ENCODE data around the gene TCF3.

The TCF3 gene

GRCh38 chr19:1609103-1609396 lies 43.4 kb downstream of the TCF3 start:
- peak; percentile 61 for DNase-seq

DNA sequence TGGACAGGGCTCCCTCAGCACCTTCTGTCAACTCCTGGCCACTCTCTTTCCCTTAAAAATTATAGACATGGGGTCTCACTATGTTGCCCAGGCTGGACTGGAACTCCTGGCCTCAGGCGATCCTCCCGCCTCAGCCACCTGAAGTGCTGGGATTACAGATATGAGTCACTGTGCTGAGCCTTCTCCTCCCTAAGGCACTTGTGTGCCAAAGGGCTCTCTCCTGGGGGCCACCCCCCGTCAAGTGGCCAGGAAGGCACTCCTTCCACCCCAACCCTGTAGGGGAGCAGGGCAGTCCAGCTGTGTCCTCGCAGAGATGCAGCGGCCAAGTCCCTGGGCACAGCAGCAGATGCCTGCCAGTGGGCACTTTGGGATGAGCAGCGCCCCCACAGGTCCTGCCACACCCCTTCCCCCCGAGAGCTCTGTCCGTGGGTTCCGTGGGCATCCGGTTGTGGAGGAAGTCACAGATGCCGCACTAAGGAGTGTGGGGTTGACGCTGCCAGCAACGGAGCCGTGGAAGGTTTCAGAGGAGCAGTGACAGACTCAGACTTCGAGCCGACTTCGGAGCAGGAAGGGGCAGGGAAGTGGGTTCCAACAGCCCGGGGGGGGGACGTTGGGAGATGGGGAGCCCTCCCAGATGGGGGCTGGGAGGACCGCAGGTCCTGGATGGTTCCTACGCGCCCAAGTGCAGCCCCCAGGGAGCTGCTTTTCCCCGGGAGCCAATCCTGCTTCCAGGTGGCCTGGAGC lies 43.9 kb downstream of the TCF3 start:
- DNase-seq, result peak; percentile 60

DNA sequence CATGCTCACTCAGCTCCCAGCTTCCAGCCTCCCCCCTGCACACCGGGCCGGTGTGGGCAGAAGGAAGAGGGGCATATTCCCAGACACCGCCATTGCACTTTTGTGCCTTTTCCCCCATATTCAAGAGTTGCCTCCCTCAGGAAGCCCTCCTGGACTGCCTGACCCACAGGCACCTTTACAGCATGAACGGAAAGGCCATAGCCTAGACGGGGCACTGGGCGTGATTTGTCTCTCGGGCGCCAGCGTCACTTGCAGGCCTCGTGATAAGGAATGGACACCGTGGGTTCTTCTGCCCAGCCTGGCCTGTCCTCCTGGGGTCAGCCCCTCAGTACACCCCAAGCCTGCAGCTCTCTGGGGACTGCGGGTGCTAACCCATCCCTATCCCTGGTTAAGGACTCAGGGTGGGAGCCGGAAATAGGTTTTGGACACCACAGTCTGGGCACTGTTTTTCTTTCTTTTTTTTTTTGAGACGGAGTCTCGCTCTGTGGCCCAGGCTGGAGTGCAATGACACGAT lies 46.2 kb downstream of the TCF3 start:
- DNase-seq, result no peak

DNA sequence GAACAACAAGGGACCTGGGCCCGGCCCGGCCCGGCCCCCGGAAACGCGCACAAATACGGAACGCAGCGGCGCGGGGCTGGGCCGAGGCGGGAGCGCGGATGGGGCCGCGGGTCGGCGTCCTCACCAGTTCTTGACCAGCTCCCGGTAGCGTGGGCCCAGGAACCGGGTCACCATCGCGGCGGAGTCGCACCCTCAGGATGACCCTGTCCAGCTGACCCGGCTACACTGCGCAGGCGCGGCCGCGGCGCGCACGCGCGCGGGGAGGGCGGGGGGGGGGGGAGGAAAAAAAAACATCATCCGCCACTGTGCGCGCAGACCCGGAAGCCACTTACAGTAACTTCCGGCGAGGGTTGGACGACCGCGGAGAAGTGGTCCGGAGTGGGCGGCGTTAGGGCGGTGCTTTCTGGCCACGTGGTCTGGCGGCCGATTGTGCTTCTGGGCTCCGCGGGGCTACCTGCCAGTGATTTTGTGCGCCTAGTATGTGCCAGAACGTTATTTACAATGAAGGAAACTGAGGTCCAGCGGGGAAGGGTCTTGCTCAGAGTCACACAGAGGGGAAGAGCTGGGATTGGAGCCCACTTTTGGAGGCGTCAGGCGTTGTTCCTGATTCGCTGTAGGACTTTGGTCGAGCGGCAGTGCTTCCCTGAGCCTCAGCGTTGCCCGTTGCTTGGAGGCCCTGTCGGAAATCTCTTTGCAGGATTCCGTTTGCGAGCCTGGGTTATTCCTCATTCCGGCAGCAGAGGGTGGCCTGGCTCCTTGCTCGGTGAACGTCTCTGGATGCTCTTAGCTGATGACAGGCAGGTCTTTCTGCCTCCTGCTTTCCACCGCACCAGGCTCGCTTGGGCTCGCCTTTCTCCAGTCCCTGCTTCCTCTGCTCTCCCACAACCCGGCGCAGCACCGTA lies 46.9 kb downstream of the TCF3 start, which contains the start of gene UQCR11:
TSS of gene UQCR11 (minus strand) at position 227 of the 902 bp plus-strand sequence. CDS start at position 174, 53 bp downstream.
- peak; percentile 95 for DNase-seq

DNA sequence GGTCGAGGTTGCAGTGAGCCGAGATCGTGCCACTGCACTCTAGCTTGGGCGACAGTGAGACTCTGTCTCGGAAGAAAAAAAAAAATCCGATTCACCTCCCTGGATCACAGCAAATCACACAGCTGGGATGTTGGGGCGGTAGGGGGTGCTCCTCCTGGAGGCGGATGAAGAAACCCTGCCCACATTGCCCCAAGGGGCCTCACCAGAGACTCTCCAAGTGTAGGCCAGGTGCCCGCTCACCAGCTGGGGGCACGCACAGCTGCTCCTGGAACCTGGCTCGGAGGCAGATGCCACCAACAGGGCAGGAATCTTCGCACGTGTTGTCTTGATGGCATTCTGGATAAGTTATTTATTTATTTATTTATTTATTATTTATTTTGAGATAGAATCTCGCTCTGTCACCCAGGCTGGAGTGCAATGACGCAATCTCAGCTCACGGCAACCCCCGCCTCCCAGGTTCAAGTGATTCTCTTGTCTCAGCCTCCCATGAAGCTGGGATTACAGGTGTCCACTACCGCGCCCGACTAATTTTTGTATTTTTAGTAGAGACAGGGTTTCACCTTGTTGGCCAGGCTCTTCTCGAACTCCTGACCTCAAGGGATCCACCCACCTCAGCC lies 50.2 kb downstream of the TCF3 start:
- no peak for DNase-seq

- DNase-seq, result no peak
Observed at GRCh38 chr19:1601613-1602064, 50.8 kb downstream of the TCF3 start.

- DNase-seq, result no peak
Observed at GRCh38 chr19:1599460-1599846, 53.0 kb downstream of the TCF3 start.

- DNase-seq, result no peak
Observed at GRCh38 chr19:1598777-1599459, 53.5 kb downstream of the TCF3 start.

GRCh38 chr19:1593501-1593772 lies 59.0 kb downstream of the TCF3 start:
- DNase-seq, result no peak

GRCh38 chr19:1592755-1593500 lies 59.5 kb downstream of the TCF3 start, which contains the start of gene MBD3:
TSS of gene MBD3 (minus strand) at chr19:1592865. CDS start at chr19:1592631, 234 bp downstream.
- peak; percentile 92 for DNase-seq

DNA sequence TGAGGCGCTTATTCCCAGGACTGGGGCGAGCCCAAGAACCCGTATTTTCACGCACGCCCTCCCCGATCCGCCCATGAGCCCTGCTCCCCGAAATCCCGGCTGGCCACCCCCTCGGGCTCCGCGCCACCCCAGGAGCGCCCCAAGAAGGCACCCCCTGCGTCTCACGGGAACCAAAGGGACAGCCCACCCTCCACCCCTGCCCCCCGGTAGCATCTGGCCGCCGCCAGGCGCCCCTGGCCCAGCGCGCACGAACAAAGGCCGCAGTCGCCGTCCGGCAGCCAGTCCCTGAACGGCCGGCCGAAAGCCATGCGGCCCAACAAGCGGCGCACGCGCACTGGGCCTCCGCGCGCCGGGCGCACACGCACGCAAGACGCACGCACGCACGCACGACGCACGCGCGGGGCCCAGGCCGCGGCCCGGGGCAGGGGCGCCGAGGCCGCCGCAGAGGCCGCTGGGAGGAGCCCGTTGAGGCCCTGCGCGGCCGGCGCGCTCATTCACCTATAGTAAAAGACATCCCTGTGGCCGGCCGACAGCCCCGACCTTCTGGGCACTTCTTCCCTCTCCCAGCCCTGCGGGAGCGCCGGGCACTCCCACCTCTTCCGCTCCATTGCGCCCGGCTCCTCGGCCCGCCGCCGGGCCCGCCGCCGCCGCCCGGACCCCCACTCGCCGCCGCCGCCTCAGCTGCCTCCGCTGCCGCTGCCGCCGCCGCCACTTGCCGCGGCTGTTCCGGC lies 60.2 kb downstream of the TCF3 start:
- DNase-seq, result peak; percentile 89

DNA sequence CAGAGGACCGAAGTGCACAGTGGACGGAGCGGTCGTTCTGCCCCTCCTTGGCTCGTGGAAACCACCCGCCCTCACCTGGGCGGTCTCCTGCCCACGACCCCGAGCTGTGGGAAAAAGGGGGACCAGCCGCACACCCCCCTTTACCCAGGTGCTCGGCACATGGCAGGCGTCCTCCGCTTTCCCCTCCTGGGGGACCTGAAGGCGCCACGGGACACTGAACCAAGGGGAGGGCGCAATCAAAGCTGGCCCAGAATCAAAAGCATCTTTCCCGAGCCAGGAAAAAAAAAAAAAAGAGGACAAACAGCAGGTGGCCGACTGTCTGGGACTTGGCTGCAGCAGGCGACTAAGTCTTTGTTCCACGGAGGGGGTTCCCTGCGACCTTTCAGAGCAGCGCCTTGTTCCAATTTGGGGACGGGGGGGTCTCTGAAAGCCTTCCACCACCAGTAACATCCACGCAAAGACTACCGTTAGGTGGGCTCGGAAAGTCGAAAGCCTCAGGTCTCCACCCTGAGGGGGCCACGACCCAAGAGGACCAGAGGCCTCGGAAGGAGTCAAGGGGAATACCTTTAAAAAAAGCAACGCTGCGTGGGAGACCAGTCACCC lies 60.9 kb downstream of the TCF3 start:
- DNase-seq, result no peak

DNA sequence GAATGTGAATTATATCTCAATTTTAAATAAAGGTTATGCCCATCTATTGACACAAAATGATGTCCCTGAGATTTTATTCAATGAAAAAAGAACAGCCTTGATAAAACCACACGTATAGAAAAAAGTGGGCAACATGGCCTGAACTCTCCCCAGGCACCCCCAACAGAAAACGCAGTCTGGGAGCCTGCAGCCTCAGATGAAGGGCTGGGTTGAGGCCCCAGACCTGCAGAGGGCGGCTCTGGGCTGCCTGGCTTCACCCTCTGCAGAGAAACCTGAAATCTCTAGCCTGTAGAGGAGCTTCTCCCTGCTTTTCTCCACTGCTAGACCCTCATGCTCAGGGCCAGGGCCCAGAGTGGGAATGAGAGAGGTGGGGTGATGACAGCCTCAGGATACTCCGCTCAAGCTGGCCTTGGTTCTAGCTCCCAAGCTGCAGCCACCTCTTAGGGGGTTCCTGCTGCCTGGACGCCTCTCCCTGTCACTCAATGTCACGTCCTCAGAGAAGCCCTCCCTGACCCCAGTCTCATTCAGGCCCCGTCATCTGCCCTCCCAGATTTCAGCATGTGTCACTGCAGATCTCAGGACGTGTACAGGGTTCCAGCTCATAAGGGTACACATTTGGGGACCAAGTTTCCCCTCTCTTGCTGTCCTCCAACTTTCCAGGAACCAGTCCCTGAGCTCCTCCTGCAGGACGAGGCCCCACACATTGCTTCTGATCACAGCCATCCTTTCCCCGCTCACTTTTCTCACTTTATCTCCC lies 61.6 kb downstream of the TCF3 start:
- DNase-seq, result peak; percentile 42

DNA sequence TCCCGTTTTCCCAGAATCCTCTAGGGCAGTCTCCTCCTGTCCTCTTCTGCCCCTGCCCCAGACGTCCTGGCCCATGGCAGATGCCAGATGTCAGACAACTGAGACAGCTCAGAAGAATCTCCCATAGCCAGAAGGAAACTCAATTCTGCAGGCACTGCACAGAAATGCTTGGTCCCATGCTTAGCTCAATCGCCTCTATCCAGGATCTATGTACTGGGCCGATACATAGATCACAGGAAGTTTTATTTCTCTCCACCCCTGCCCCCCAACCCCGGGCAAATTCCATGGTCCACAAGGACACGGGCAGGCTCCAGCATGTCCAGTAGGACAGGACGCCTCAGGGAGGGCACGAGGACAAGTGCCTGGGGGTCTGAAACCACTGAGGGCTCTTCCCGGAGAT lies 64.5 kb downstream of the TCF3 start:
- DNase-seq, result no peak

DNA sequence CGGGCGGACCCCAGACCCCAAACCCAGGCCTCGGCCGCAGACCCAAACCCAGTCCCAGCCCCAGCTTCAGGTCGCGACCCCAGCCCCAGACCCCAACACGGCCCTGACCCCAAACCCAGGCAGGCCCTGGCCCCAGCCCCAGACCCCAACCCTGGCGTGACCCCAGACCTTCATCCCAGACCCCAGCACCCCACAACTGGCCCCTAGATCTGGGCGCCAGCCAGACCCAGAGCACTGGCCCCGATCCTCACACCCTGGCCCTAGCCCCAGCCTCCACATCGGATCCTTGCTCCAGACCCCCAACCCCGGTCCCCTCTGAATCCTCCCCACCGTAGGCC lies 67.2 kb downstream of the TCF3 start:
- no peak for DNase-seq

DNA sequence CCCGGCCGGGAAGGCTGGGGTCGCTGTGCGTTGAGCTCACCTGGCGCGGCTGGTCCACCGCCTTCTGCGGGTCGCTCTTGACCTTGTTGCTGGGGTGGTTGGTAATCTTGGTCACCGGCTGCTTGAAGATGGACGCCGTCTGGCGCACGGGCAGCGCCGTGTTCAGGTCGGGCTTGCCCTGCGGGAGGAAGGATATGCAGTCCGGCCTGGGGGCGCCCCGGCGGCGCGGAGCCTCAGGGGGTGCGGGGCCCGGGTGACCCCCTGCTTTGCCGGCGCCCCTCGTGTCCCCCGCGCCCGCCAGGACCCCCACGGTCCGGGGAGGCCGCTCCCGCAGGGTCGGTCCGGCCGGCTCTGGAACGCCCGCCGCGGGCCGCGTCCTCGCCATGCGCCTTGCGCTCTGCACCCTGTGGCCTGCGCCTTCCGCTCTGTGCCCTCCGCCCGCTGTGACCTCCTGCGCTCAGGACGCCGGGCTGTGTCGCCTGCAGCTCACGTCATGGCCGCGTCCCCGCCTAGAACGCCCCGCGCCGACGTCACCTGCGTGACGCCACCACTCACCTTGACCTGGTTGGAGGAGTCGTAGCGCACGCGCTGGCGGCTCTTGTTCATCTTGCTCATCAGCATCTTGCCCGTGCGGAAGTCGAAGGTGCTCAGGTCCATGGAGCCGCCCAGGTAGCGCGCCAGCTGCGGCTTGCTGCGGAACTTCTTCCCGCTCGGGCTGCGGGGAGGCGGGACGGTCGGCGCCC lies 67.7 kb downstream of the TCF3 start:
- no peak for DNase-seq

GRCh38 chr19:1582201-1582600 lies 70.2 kb downstream of the TCF3 start:
- DNase-seq, result no peak

DNA sequence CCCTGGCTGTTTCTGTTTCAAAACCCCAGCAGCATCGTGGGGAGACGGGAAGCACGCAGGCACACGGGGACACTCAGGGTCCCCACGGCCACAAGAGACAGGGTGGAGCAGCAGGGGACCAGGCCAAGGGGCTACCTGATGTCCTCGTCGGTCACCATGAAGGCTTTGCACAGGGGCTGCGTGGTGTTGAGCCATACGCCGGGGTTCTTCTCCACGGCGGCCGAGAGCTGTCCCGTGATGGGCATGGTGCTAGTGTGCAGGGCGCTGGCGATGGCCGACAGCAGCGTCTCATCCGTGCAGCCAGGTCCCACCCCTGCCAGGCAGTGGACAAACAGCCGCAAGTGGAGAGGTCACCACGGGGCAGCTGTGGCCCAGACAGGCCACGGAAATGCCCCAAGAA lies 71.5 kb downstream of the TCF3 start:
- DNase-seq, result no peak

- no peak for DNase-seq
Observed at GRCh38 chr19:1580382-1580781, 72.0 kb downstream of the TCF3 start.

- DNase-seq, result no peak
Observed at GRCh38 chr19:1579222-1579621, 73.2 kb downstream of the TCF3 start.

All from CD4-positive, alpha-beta T cell treated with Interleukin-6 for 4 hours (primary cell).